HG02840 (cell line): ENCODE measurements around the gene FCN2.

Experiments
- ATAC-seq: cut with Tn5 transposase; IDR thresholded peaks from one replicate; pipeline ENCODE4 v1.9.1; 2021; ENCODE audit warnings: mild to moderate bottlenecking, moderate library complexity, moderate number of reproducible peaks; ENCODE audit not compliant: unreplicated experiment, low FRiP score

The FCN2 gene

DNA sequence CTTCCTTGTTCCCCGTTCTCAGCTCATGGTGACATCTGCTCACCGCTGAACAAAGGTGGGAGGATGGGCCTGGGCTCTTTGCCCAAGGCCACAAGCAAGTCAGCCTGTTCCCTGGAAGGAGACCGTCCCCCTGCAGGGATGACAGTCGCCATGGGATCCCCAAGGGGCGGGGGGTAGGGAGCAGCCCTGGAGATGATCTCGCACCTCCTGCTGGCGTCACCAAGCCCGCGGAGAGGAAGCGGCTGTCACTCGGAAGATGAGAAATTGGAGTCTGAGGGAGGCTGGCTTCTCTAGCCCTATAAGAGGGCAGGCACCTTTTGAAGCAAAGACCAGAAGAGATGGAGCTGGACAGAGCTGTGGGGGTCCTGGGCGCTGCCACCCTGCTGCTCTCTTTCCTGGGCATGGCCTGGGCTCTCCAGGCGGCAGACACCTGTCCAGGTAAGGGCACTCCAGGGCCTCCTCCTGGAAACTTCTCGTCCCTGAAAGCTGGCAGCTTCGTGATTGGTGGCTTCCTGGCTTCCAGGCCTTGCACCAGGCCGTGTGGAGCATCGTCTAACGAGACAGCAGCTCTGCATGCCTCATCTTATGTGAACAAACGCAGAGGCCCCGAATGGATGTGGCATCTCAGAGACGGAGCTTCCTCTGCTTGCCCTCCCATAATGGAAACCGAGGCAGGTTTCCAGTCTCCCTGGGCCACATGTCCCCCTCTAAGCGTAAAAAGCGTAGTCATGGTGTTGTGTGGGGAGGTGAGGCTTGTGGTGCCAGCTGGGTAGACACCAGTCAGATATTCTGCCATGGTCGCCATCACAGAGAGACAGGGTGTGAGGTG is at the start of gene FCN2:
TSS of gene FCN2 (plus strand) at position 327 of the 829 bp plus-strand sequence. CDS start at position 339, 12 bp downstream.
- ATAC-seq = no peak

DNA sequence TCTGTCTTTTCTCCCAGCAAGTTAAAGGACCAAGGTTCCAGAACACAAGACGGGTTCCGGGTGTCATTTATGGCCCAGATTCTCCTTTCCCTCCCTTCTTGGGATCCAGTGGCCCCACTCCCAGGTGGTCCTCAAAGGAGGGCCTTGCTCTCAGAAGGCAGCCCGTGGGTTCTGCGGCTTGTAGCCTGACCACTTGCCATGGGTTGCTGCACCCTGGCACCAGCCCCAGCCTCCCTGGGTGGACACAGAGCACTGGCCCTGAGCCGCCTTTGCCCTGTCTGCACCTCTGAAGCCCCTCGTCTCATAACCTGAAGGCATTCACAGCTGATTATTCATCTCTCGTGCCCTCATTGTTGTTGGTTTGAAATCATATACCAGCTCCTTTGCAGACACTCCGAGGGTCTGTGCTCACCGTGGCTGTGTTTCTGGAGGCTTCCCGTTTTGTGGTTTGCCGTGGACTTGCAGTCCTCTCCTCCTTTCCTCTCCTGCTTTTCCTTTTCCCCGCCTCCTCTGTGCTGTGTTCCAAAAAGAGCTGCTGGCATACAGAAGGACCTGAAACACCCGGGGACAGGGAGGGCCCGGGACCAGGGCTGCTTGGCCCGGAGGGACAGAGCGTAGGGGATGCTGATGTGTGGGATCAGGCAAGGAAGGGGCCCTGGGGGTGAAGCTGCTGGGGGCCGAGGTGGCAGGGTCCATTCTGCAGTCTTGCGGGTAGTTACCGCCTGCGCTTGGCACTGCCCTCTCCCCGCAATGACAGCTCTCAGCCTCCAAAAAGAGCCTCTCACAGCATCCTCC is 49.5 kb upstream of the FCN2 start:
- no peak for ATAC-seq

DNA sequence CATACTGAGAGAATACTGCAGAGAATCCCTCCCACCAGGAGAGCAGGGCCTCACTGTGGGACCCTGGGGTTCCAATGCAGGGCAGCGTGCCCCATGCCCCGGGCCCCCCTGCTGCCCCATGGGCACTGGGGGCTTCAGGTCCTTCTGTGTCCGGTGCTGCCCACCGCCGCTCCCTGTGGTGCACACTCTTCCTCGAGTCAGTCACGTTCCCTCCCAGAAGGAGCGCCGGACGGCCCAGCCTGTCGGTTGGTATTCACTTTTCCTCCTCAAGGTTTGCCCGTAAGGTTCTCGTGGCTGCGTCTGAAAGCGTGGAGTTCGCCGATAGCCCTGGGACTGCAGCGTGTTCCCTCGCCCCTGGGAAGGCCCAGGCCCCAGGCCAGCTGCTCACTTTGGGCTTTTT is 48.1 kb upstream of the FCN2 start:
- no peak for ATAC-seq

DNA sequence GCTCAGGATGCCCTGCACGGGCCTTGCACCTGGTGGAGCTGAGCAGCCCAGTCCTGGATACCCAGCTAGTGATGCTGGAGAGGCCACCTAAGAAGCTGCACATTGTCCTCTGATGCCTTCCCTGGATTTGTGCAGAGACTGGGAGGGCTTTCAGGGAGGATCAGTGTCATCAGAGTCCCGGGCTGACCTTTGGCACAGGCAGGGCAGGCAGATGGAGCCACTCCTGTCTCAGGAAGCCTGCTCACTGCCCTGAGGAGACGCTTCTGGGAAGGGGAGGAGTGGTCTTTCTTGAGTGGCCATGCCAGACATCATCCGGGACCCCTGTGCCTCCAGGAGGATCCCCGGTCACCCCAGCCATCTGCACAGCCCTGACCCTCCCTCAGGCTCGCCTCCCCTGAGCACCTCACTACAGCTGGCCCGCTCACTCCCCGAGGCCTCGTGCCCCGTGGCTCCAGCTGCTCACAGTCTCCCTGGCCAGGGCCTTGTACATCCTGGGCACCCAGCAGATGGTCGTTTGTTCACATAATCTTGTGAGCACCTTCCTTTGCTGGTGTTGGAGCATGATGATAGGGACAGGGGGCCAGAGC is 47.2 kb upstream of the FCN2 start:
- no peak for ATAC-seq

DNA sequence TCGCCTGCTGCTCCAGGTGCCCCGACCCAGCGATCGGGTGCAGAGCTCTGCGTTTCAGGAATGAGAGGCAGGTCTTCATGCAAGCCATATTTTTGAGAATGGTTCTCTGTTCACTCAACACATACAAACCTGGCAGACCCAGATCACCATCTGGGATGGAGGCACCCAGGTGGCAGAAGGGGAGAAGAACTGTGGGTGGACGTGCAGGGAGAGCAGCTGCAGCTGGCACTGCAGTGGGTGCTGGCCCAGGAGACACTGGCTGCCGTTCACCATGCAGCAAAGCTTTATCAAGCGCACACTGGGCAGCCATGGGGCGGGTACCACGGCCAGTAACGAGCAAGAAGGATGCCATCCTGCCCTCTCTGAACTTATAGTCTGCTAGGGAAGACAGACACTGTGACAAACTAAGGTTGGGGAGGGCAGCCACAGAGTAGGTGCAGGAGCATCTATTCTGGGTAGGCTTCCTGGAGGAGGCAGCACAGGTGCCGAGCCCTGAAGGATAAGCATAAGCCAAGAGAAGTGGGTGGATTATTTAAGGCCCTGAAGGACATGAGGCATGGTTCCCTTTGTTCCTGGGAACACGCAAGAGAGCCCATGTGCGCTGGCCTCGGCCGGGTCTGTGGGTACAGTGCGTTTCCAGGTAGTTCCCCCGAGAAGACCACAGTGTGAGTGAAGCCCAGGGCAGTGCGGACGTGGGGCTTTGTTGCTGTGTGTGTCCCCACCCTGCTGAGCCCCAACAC is 46.2 kb upstream of the FCN2 start:
- no peak for ATAC-seq

DNA sequence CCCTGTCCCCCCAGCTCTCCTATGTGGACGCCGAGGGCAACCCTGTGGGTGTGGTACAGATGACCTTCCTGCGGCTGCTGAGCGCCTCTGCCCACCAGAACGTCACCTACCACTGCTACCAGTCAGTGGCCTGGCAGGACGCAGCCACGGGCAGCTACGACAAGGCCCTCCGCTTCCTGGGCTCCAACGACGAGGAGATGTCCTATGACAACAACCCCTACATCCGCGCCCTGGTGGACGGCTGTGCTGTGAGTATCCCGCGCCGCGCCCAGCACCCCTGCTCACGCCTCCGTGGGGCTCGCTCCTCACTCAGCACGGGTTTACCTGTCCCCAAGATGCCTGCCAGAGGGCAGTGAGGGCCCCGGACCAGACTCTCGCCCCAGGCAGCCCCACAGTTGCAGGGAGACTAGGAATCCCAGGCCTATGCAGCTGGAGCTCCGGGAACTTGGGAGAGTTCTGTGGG is 45.6 kb upstream of the FCN2 start:
- no peak for ATAC-seq

DNA sequence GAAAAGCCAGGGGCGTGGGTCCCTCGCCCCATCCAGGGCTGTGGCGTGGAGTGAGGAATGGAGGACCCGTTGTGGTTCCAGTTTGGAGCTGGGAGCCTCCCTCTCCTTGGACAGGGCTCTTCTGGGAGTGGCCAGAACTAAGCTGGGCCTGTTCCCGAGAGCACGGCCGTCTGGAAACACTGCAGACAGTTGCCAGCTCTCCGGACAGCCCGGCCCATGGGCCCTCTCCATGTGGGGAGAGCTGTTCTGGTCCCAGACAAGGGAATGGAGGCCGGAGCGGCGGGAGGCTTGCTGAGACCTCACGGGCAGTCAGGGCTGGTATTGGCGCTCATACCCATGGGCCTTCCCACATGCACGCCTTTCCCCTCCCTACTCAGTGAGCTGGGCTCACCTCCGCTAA is 45.2 kb upstream of the FCN2 start:
- ATAC-seq = no peak

DNA sequence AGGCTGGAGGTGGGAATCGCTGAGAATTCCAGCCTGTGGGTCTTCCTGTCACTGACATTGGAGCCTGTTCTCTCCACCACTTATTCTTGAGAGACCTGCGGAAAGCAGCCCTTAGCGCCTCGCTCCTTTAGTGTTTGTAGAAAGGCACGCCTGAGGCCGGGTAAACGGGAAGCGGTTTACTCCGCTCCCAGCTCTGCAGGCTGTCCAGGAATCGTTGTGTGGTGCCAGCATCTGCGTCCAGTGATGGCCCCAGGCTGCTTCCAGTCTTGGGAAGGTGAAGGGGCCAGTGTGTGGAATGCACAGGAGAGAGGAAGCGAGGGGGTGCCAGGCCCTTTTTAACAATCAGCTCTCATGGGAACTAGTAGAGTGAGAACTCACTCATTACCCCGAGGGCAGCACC is 44.6 kb upstream of the FCN2 start:
- ATAC-seq = no peak

DNA sequence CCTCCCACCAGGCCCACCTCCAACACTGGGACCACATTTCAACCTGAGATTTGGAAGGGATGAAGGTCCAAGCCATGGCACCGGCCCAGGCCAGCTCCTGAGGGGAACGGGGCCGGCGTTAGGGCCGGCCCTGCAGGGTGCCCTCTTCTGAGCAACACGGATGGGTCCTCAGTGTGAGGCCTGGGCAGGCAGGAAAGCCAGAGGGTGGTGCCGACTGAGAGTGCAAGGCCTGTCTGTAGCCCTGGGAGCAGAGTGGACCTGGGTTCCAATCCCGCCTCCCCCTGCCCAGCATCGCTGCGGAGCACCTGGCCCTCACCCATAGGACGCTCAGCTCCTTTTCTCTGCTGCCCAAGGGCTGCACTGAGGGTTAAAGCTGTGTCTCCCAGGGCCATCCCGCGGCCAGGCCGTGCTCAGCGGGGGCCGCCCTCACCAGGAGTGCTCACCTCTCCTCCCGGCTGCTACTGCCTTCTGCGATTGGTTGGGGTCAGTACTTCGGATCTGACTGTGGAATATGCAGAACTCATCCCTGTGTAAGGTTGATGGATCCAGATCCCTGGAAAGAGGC is 44.1 kb upstream of the FCN2 start:
- no peak for ATAC-seq

DNA sequence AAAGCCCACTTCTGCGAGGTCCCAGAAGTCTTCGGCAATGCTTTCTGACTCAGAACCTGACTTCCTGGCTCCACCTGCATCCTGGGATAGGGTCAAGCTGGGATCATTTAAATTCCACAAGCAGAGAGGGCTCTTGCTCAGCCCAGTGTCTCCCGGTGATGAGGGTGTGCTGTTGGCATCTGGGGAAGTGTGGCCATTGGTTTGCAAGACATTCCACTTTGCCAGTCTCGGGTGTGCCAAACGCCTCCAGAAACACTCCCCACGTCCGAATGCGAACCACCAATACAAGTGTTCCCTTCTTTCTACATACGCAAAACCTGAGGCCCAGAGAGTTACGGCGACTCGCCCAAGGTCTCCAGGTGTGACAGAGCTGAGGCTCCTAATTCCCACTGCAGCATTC is 43.1 kb upstream of the FCN2 start:
- ATAC-seq = no peak

DNA sequence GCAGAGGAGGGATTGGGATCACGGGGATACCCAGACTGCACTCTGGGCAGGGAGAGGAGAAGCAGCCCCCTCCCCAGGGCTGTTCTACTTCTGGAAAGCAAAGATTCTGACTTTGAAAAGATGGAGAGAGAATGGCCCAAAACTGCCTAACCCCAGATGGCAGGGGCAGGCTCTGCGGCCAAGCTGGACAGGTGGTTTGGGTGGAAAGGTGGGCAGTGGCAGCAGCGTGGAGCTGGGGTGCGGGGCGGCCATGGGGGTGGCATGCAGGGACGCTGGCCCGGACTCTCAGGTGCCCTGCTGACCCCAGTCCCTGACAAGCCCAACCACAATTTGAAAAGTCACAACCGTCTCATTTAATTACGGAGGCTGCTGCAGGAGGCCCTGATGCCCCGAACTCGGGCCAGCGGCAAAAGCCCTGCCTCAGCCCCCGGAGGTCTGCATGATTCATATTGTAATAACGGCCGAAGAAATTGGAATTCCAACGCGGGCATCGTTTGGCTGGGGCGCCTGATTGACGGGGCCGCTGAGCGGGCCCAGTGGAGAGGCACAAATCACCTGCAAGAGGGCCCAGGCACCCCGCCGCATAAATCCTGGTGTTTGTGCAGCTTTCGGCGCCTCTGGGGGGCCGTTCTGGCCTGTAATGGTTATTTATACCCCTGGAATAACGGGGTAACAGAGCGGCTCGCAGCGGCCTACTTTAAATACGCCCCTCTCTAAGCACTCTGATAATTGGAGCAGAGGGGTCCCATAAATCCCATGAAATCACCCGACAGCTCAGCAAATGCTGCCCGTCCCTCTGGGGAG is 41.8 kb upstream of the FCN2 start:
- ATAC-seq = no peak

DNA sequence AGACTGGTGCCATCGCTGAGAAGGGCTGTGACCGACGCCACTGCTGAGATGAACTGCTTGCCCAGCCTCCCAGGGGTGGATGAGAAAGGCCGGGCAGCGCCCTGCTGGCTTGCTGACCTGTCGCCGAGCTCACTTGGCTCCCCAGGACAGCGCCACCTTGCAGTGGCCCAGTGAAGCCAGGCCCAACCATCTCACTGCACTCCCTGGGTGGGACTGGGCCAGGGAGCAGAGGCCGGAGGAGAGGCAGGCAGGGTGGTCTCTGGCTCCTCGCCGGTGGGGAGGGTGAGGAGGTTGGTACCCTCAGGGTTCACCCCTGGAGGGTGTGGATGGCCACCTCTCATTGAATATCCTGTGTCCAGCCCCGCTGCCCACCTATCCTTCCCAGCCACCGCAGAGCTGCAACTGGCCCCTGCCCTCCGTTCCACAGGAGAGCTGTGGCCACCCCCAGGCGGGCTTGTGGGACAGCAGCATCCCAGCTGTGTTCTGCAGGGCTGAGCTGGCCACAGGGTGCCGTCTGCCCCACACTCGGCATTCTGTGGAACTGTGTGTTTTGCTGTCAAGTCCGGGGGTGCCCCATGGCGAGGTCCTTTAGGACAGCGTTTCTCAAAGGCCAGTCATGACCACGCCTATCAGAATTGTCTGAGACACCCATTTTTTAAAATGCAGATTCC is 41.0 kb upstream of the FCN2 start:
- ATAC-seq = no peak

DNA sequence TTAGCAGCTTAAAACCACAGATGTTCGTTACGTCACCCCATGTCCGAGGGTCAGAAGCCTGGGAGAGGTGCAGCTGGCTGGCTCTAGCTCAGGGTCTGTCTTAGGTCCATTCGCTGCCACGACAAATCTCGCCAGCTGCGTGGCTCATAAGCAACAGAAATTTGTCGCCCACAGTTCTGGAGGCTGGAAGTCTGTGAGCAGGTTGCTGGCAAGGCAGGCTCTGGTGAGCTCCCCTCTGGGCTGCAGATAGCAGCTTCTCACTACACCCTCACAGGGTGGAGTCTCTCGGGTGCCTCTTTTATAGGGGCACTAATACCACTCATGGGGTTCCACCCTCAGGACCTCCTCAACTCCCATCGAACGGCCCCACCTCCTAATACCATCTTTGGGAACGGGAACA is 40.1 kb upstream of the FCN2 start:
- ATAC-seq = no peak

DNA sequence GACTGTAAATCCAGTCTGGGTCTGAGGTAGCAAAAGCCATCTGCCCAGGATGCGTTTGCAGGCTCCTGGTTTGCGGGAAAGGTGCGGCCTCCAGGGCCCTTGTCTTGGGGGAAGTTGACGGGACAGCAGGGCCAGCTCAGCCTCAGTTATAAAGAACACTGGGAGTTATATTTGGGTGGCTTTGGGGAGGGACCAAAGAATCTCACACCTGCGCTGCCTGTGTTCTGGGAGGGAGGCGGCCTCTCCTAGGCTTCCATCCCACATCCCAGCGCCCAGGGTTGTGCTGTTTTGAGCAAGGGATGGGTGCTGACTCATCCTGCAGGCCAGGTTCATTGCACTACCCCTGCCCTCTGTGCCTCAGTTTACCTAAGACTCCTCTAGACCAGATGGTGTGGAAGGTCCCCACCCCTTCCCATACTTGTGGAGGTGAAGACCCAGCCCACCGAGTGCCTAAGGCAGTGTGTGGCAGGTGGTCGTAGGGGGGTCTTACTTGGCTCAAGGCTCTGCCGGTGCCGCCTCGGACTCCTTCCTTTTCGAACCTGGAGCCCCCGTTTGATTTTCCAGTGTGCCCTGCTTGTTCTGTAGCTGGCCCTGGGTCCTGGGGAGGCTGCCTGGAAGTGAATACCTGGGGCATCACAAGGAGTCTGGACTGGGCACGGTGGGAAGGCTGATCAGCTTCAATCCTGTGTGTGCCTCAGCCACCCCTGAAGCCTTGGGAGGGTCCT is 39.3 kb upstream of the FCN2 start:
- no peak for ATAC-seq

DNA sequence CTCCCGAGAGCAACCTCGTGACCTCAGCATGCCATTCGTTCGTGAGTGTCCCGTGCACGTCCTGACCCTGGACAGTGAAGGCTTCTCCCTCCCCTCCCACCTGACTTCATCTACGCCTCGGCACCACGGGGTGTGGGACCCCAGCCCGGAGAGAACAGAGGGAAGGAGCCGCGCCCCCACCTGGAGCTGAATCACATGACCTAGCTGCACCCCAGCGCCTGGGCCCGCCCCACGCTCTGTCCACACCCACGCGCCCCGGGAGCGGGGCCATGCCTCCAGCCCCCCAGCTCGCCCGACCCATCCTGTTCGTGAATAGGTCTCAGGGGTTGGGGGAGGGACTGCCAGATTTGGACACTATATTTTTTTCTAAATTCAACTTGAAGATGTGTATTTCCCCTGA is 38.3 kb upstream of the FCN2 start:
- no peak for ATAC-seq

DNA sequence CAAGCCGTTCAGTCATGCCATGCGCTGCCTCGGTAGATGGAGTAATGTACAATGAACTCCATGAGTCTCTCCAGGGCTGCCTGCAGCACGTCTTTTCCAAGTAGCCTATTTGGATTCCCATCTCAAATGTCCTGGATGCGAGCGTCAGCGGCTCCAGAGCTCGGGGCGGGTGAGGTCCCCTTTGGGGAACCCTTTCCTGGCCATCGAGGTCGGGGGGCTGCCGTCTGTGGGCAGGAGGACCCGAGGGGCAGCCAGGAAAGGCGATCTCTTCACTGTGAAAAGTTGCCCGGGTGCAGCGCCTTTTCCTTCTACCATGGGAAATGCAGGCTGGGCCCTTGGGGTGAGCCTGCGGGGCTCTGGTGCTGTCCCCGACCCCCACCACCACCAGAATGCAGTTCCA is 36.9 kb upstream of the FCN2 start:
- ATAC-seq = no peak

DNA sequence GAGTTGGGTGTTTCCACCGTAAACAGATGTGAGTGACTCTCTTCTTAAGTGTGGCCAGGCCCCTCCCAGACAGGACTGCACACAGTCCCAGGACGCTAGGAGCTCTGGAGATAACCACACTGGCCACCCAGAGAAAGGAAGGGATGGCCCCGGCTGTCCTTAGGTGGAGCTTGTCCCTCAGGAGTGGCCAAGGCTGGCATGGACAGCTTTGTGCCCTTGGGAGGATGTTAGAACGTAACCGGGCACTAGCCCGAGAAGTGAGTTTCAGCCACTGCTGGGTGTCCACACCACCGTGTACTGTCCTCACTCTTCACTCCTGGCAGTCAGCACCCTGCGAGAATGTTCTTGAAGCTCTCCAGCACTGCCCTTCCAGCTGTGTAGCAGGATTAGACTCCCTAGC is 35.8 kb upstream of the FCN2 start:
- ATAC-seq = no peak

DNA sequence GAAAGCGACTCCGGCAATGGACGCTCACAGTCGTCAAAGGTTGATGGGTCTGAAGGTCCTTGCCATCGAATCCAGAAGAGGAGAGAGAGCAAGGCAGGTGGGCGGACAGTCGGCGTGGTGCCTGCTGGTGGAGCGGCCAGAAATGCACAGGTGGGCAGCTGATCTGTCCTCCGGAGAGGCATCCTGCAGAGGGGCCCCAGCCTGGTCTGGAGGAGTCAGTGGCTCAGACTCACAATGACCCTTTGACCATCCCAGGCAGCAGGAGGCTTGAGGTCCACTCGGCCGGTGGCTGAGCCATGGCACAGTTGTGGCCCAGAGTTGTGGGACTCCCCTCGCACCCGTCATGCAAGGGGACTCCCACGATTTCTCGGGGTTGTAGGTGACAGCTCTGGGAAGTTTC is 34.4 kb upstream of the FCN2 start:
- no peak for ATAC-seq
